MG63 (cell line): ENCODE measurements around the gene MALL. TPM values are rescaled to one million over a fixed set of nuclear protein-coding genes. Genes with fewer than 3 reads are reported as not detected.
"Not testable (repeated sequence)": the region's sequence is repeated elsewhere in the genome, so short reads cannot be mapped to it uniquely, and the experiment has no call there.

Experiments
- DNase-seq: peaks from one replicate; pipeline ENCODE4 v3.0.0-alpha.2; 2020
- H3K27me3 ChIP-seq: fragments of 250-450 bp; sonication (Bioruptor Pico); 2 replicates; pipeline ENCODE4 v1.5.1; 2020; ENCODE audit warnings: mild to moderate bottlenecking, moderate library complexity
- H3K36me3 ChIP-seq: fragments of 250-450 bp; sonication (Bioruptor Pico); 2 replicates; pipeline ENCODE4 v1.5.1; 2020; ENCODE audit warnings: mild to moderate bottlenecking, moderate library complexity
- H3K4me3 ChIP-seq: fragments of 250-450 bp; sonication (Bioruptor Pico); 2 replicates; pipeline ENCODE4 v1.5.1; 2020; ENCODE audit warnings: mild to moderate bottlenecking, moderate library complexity
- H3K9me3 ChIP-seq: fragments of 250-450 bp; sonication (Bioruptor Pico); 2 replicates; pipeline ENCODE4 v1.5.1; 2020; ENCODE audit warnings: mild to moderate bottlenecking, moderate library complexity
- total RNA-seq: library from RNA; depleted of rRNA; stranded (reverse); fragments of >200 nt; shearing (Covaris generic); gene quantifications from 2 replicates; pipeline ENCODE4 v1.2.3, GENCODE V29; 2014; ENCODE audit warnings: low replicate concordance

The MALL gene
- total RNA-seq, 1 experiment from 2014 or later: not detected

DNA sequence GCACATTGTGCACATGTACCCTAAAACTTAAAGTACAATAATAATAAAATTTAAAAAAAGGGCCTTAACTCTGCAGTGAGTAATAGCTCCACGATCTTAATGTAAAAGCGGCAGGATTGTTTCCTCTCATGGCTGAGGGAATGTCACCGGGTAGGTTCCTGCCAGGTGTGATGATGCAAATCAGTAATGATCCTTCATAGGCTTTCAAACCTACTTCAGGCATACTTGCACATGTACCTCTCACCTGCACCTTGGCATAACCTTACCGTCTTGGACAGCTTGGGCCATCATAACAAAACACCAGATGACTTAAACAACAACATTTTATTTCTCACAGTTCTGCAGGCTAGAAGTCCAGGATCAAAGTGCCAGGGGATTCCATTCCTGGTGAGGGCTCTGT lies 39.7 kb downstream of the MALL start:
- H3K4me3 ChIP-seq, DNase-seq, H3K9me3 ChIP-seq, H3K27me3 ChIP-seq, H3K36me3 ChIP-seq: not testable (repeated sequence)

DNA sequence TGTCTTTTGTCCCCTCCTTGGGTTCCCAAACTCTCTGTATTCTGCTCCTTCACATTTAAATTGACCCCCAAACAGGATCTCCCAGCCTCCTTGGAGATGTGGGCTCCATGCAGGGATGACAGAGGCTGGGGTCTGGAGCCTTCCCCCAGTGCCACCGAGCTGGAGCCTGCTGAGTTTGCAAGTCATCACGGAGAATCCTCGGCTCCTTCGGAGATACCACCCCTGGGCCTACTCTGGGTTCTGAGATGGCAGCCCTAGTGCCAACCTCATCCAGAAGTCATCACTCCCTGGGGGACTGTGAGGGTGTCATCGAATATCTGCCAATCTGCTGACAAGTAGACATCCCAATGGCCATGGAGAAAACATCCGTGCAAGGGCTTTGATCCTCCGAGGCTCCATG lies 45.8 kb downstream of the MALL start:
- not testable (repeated sequence) for H3K4me3 ChIP-seq, H3K9me3 ChIP-seq, H3K27me3 ChIP-seq, H3K36me3 ChIP-seq, DNase-seq

DNA sequence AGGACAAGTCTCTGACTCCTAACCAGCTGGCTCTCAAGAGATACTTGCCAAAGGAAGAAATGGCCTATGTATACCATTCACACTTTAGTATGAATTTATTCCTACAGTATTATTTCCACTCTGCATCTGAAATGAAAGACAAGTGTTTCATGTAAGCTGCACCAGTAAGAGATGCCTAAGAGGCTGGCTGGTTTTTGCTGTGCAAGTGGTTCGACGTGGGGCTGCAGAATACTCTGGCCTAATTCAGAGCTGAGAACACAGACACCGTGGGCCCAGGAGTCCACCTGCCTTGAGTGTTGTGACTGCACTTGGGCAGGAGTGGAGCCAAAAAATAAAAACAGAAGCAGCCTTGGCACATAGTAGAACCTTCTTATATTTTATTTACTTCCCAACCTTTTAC lies 47.5 kb downstream of the MALL start:
- H3K9me3 ChIP-seq, H3K27me3 ChIP-seq, H3K4me3 ChIP-seq, H3K36me3 ChIP-seq, DNase-seq: not testable (repeated sequence)

DNA sequence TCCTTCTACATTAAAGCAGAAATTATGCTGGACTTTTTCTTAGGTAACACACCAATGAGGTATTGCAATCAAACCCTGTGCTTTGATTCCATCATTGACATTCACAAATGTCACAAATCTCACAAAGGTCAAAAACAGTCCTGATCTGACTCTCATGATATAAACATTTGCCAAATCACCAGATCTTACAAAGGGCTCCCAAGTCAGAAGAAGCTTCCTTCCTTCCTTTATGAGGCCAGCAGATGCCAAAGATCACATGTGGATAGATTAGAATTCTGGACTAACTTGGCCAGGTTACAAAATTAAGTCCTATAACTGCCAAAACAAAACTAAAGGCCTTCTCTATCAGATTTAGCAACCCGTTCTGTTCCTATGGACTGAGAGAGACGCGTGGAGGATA lies 53.3 kb downstream of the MALL start:
- not testable (repeated sequence) for DNase-seq, H3K4me3 ChIP-seq, H3K9me3 ChIP-seq, H3K27me3 ChIP-seq, H3K36me3 ChIP-seq

DNA sequence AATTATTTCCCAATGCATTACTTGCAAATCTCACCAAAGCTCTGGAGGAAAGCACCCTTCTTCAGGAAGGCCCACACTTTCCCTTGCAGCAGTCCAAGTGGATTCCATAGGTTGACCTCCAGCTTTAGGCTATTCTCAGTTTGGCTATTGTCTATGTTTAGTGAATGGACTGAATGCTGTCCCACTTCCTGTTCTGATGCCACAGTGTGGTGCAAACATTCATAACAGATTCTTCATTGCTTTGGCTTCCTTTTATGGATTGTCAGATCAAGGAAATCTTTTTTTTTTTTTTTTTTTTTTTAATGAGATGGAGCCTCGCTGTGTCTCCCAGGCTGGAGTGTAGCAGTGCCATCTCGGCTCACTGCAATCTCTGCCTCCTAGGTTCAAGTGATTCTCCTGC lies 55.1 kb downstream of the MALL start:
- not testable (repeated sequence) for H3K36me3 ChIP-seq, H3K9me3 ChIP-seq, DNase-seq, H3K27me3 ChIP-seq, H3K4me3 ChIP-seq

DNA sequence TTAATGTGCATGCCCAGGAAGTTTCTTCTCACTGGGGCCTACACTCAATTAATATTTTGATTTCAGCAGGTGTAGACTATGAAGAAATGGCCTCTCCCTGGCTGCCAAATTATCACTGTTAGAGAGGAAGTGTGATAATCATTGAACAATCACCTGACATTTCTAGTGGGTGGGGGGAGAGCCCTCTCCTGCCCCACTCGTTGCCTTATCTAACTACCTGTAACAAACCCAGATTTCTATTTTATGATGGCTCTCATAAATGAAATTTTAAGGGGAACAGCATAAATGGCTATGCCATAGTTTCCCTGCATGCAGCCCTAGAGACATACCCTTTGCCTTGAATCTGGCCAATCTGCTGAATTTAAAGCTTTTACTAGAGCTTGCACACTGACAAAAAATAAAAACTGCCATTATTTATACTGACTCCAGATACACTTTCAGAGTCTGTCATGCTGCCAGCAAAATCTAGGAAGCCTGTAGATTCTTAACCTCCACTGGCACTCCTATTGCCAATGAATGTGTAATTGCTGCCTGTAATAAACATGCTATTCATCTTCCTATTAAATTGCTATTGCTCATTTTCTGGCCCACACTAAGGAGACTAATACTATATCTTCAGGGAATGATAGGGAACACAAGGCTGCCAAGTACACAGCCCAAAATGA lies 55.8 kb downstream of the MALL start:
- not testable (repeated sequence) for H3K27me3 ChIP-seq, H3K4me3 ChIP-seq, DNase-seq, H3K9me3 ChIP-seq, H3K36me3 ChIP-seq

DNA sequence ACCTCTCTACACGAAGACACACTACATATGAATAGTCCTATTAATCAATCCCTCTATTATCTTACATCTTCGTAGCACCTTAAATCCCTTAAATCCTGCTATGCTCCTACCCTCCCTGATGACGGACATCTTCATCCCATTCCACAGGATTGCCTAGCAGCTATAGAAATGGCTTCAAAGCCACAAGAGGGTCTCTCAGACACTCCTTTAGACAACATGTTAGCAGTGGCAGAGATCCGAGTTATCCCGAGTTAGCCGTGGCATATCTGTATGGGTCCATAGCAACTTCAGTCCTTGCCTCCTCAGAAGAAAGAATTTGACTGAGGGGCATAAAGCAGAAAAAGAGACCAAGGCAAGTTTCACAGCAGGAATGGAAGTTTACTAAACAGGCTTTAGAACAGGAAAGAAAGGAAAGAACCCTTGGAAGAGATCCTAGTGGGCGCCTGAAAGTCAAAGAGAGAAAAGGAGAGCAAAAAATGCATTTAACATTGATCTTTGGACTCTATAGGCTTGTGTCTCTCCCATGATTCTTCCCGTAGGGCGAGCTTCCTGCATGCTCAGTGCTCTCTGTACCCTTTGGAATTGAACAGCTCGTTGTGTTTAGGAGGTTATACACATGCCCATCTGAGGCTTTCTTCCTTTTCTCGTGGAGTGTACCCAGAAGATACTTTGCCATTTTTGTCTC lies 56.5 kb downstream of the MALL start:
- H3K4me3 ChIP-seq, H3K9me3 ChIP-seq, H3K27me3 ChIP-seq, H3K36me3 ChIP-seq, DNase-seq: not testable (repeated sequence)

DNA sequence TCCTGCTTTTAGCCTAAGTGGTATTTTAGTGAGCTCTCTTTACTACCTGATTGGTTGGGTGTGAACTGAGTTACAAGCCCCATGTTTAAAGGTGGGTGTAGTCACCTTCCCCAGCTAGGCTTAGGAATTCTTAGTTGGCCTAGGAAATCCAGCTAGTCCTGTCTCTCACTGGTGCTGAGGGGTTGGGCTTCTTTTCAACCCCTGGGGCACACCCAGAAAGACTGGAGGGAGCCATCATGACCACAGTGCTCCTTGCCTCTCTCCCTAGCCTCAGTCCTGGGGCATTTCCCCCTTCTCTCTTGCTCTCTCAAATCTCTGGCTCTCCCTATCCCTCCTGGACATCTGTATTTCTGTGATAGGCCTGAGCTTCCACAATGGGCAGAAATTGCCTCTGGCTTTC lies 57.6 kb downstream of the MALL start:
- DNase-seq, H3K27me3 ChIP-seq, H3K36me3 ChIP-seq, H3K4me3 ChIP-seq, H3K9me3 ChIP-seq: not testable (repeated sequence)

DNA sequence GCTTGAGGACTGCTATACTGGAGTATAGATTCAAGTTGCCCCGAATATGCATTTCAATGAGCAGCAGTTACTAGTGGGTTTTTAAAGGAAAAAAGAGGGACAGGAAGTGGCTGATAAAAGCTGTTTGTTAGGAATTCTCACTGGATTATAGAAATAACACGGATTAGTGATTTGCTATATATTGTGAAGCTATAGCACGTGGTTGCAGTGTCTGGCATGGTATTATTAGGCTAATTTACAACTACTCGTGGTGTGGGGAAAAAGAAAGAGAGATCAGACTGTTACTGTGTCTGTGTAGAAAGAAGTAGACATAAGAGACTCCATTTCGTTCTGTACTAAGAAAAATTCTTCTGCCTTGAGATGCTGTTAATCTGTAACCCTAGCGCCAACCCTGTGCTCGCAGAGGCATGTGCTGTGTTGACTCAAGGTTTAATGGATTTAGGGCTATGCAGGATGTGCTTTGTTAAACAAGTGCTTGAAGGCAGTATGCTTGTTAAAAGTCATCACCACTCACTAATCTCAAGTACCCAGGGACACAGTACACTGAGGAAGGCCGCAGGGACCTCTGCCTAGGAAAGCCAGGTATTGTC lies 59.7 kb downstream of the MALL start:
- H3K36me3 ChIP-seq, DNase-seq, H3K4me3 ChIP-seq, H3K27me3 ChIP-seq, H3K9me3 ChIP-seq: not testable (repeated sequence)

DNA sequence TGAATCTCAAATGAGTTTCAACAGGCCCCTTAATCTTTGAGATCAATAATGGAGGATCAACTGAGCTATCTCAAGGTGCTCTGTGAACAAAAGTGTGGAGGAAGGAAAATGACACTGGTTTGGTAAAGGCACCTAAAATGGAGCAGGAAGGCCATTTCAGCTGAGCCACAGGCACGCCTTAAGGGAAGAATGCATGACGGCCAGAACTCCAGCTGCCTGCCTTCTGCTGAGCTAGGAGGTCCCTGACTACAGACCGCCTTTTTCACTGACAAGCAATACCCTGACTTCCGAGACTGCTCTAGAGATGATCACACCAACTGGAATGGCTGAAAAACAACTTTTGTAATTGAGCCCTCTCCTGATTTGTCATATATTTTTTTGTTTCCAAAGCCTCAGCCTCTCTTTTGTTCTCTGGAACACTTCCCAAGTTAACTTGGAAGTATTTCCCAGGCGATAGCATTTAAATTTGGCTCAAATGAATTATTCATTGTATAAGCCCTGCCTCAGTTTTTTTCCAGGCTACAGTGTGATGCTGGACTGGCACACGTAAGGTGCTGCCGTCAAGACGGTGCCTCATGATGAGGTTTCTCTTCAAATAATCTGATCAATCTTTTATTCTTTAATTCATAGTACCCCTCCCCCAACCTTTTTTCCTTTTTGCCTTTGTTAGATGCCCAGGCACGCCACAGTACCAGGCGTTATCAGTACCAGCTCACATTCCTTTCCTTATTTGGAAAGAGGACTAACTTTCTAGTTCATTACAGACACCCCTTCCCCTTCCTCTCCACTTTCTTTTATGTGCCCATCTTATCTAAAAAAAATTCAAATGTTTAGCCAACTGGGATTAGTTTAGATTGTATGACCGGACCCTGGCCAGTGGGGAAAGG lies 60.9 kb downstream of the MALL start:
- H3K36me3 ChIP-seq, H3K4me3 ChIP-seq: not testable (repeated sequence)
- peak; percentile 41 for DNase-seq

DNA sequence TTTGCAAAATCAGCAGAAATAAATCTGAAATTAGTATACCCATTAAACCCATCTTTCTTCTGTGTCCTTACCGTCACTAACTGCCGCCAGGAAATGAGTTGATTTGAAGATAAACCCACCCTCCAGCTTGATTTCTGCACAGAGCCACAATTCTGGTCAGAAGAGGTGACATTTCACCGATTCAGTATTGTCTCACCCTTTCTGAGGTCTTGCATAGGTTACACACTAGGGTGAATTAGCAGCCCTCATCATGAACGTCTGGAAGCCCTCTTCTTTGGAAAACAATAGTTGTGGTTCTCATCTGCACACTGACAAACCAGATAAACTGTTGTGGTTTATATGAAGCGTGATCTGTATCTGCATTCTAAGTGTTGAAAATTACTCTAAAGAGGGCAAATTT lies 61.9 kb downstream of the MALL start:
- not testable (repeated sequence) for DNase-seq, H3K9me3 ChIP-seq, H3K36me3 ChIP-seq, H3K4me3 ChIP-seq, H3K27me3 ChIP-seq

More for the DNA sequence above, 60.9 kb downstream of the MALL start:
- not testable (repeated sequence) for H3K9me3 ChIP-seq, H3K27me3 ChIP-seq

DNA sequence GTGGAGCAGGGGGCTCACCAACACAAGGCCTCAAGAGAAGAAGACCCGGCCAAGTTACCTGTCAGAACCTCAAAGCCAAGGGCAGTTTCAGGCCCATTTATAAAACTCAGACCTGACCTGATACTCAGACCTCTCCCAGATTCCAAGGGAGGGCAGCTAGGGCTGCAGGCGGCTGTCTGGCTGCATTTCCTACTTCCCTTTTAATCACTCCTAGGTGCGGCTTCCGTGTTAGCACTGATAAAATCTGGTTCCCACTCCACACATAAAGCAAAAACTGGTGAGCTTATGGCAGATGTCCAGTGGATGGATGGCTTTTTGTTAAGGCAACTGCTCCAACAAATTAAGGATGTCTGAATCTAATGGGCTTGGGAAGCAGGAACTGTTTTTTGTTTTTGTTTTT lies 63.5 kb downstream of the MALL start:
- H3K27me3 ChIP-seq, H3K9me3 ChIP-seq, H3K4me3 ChIP-seq, DNase-seq, H3K36me3 ChIP-seq: not testable (repeated sequence)

DNA sequence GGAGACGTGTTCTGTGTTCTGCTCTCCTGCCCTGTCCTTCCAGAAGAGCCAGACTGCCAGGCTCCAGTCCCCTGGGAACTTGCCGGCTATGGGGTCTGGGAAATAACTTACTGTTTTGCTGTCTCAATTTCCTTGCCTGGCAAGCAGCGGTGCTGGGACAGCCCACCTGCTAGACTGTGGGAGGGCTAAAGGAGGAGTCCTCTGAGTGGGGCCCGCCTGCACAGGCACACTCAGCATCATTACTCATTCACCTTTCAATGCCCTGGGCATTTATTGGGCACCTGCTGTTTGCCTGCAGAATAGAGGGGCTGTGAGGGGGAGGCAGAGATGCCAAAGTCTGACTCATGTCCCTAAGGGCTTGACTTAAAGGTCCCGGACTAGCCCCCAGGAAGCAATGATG lies 65.4 kb downstream of the MALL start:
- not testable (repeated sequence) for H3K9me3 ChIP-seq, H3K4me3 ChIP-seq, H3K27me3 ChIP-seq, H3K36me3 ChIP-seq, DNase-seq

DNA sequence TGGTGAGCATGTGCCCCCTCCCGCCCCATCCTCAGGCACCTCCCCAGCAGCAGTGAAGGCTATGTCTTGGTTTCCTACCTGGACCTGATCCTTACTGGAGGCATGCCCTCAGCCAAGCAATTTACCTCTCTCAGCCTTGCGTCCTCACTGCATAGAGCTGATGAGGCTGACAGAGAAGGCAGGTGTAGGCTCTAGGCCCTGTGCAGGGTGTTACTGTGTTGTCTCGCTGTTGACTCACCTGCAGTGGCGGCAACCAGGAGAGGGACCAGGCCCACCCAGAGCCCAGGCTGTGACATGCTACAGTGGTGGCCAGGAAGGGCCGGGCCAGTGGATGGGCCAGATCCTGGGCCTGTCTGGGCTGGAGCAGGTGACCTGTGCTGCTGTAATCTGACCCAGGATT lies 65.9 kb downstream of the MALL start:
- not testable (repeated sequence) for H3K36me3 ChIP-seq, DNase-seq, H3K9me3 ChIP-seq, H3K27me3 ChIP-seq, H3K4me3 ChIP-seq

DNA sequence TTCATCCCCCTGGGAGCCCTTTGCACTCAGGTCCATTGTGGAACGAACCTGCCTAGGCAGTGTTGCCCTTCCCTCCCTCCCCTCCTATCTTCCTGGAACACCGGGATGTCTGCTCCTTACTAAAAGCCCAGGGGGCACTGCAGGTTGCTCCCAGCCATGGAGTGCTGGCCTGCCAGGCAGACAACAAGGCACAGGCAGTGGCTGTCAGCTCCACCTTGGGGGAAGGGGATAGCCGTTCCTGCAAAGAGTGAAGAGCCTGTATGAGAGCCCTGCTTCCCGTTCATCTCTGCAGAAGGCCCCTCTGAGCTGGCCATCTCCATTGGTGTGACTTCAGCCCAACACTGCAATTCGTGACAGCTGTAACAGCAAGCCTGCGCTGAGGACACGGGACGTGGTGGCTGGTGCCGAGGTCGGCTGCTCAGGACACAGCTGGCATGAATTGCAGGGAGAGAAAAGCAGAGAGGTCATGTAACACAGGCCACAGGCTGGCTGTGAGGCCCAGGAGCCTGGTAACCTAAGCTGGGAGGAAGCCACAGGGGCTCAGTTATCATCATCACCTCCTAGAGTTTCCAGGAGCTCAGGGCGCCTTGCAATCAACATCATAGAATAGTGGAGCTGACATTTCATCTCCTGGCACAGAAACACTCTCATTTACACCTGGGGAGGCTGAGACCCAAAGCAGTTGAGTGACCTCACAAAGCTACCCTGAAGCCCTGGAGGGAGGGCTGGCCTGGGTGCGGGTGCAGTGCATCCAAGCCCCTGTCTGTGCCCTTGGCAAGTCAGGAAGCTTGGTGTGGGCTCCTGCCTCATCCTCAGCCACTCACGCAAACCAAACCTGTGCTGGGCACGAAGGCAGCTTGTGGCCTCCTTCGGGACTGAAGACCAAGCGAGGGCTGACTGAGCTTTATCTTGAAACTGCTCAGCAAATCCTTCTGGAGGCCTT lies 67.1 kb downstream of the MALL start:
- not testable (repeated sequence) for H3K36me3 ChIP-seq, H3K9me3 ChIP-seq, H3K27me3 ChIP-seq, DNase-seq, H3K4me3 ChIP-seq

DNA sequence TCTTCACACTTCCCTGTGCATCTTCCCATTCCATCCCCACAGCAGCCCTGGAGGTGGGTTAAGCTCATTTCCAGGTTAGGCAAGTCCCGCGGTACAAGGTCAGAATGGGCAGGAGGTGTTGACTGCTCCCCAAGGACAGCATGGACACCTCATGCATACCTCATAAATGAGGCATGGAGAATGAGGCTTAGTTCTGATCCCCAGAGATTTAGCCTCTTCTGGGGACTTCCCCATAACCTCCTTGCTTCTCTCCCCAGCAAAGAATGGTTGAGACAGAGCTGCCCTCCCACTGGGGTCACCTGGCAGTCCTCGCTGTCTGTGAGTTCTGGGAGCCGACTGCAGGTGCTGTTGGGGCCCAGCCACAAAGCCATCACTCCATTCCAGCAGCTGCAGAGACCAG lies 68.4 kb downstream of the MALL start:
- not testable (repeated sequence) for H3K9me3 ChIP-seq, H3K36me3 ChIP-seq, DNase-seq, H3K4me3 ChIP-seq, H3K27me3 ChIP-seq
